ENCODE data around the gene DPP10.

The DPP10 gene

GRCh38 chr2:114610677-114611076 is 168.2 kb downstream of the DPP10 start:
- peak; percentile 60 for DNase-seq

DNA sequence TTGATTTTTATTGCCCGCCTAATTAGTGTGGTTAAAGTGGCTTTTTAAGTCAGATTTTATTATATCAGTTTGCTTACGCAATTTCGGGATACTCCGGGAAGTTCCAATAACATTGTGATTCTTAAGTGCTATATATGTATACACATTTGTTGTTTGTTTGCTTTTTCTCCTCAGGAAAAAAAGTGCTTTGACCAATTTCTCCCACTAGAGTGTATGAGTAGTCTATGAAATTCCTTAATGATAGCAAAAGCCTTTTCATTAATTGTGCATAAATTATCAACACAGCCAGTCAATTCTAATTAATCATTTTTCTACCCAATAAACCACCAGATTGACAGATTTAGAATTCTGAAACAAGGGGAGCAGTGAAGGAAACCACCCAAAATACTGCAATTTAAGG is 172.2 kb downstream of the DPP10 start:
- no peak for DNase-seq

- DNase-seq = no peak
Observed at GRCh38 chr2:114628481-114628880, 186.0 kb downstream of the DPP10 start.

- DNase-seq = no peak
Observed at GRCh38 chr2:114631146-114631545, 188.7 kb downstream of the DPP10 start.

DNA sequence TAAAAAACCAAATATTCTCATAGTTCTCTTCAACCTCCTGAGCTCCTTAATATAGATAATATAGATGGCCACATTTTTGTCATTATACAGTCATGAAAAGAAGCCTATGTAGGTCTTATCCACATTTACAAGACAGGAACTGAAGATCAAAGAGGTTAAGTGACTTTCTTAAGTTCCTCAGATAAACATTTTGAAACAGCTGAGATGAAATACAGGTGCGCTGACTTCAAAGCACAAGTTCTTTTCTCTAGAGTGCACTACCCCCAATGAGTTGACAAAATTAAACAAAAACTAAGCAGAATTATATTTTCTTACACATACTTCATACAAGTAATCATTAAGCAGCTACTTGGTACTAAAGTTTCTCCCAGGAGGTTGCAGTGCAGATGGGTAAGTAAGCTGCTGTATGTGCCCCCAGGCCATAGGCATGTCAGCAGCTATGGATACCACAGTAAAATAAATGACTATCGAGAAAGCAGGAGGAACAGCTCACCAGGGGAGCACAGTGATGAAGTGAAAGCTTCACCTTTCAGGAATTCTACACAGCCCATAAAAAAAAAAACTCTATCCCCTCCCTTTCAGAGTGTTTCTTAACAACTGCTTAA is 199.8 kb downstream of the DPP10 start:
- no peak for DNase-seq

- DNase-seq = no peak
Observed at GRCh38 chr2:114642988-114643553, 200.6 kb downstream of the DPP10 start.

- no peak for DNase-seq
Observed at GRCh38 chr2:114651933-114652332, 209.5 kb downstream of the DPP10 start.

DNA sequence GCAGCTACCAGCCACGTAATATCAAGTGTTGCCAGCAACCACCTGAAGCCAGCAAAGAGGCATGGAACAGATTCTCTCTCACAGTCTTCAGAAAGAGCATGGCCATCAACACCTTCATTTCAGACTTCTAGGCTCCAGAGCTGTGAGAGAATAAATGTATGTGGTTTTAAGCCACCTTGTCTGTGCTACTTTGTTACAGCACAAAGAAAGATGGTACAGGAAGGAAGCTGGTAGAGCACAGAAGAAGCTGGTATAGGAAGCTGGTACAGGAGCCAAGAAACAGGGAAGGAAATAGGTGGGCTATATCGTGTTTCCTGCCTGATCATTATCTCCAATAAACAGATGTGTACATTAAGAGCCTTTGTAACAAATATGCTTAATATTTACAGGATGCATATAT is 217.4 kb downstream of the DPP10 start:
- DNase-seq = no peak

DNA sequence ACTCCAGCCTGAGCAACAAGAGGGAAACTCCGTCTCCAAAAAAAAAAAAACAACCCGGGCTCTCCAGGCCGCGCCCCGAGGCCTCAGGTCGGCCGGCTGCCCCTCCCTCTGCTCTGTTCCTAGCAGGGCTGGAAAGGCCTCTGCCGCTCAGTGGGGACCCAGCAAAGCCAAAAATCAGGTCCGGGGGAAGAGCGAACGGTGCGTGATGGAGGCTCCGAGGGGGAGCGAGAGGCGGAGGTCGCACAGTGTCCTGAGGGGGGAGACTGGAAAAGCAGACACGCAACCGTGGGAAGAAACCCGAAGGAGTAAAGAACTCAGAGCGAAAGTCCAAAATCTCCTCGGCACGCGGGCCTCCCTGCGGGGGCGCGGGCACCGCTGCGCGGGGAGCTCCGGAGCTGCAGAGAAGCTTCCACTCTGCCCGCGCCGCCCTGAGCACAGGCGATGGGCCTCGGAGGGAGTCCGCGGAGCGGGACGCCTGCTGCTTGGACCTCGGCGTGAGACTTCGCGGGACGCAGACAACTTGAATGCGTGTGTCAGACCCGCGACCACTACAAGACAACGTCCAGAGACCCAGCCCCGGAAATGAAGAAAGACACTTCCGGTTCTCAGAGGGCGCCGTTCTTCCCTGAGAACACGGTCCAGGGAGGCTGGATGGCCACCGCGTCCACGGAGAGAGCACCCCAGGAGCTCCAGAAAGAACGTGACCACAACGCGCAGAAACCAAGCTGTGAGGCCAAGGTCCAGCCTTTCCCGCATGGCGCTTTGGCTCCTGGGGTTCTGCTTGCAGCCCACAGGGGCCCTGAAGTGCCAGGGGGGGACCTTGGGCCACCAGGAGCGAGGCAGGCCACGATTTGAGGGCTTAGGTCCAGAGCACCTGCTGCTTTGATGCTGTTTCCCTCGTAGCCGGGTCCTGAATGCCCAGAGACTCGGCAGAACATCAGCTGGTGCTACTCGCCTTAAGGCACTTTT is 219.8 kb downstream of the DPP10 start:
- DNase-seq = peak; percentile 71

DNA sequence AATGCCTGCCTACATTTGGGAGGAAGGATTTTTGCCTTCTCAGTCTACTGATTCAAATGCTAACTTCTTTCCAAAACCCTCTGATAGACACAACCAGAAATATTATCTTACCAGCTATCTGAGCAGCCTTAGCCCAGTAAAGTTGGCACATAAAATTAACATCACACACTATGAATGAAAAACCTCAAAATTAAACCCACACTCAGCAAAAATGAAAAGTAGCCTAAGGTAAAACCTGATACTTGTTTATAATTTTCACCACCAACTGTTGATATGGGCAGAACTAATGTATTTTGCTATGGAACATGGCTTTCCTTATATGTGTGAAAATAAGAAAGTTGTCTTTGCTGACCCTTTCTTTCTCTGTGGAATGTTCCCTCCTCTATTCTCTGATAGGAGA is 226.0 kb downstream of the DPP10 start:
- no peak for DNase-seq

- no peak for DNase-seq
Observed at GRCh38 chr2:114683251-114683650, 240.8 kb downstream of the DPP10 start.

DNA sequence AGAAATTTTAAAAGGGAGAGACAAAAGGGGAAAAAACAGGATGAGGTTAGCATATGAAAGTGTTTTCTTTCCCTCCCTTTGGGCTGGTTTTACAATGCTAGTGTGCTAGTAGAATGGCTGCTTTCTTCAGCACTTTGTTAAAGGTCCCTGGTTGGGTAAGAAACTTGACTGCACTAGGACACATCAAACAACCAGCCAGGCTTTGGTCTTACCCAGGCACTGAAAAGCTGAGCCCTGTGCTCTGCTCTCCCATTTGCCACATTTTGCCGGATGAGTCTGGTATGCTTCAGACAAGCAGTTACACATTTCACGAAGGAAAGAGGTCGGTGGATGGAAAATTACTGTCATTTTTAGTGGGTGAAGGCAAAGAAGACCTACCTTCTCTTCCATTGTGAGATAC is 242.0 kb downstream of the DPP10 start:
- no peak for DNase-seq

DNA sequence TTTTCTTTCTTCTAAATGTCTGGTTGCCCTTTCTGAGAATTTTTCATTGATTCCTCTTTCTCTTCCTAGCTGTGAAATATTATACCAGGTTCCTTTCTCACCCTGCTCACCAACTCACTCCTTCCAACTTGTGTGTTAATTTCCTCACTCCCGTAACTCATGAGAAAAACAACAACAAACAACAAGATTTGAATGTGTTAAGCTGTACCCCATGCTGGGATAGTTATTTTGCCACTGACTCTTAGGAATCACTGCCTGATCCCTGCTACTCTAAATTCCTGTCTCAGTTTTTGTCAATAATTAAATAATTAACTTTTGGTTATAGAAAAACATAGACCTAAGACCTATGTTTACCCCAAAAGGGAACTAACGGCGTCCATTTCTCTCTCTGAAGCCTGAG is 242.7 kb downstream of the DPP10 start:
- DNase-seq = no peak

DNA sequence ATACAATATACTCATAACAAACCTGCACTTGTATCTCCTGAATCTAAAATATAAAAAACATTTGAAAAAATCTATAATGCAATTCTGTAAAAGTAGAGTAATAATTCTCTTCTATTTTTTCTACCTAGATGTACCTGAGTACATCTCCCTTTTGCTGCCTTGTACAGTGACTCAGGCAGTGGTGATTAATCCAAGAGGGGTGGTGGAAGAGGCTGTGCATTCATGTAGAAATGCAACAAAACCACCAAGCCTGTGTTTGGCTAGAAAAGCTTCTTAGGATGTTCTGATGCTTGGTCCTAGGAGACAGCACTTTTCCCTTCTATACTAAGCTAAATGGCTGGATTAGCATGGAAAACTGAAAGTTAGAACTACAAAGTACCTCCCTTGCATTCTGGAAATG is 245.8 kb downstream of the DPP10 start:
- no peak for DNase-seq

DNA sequence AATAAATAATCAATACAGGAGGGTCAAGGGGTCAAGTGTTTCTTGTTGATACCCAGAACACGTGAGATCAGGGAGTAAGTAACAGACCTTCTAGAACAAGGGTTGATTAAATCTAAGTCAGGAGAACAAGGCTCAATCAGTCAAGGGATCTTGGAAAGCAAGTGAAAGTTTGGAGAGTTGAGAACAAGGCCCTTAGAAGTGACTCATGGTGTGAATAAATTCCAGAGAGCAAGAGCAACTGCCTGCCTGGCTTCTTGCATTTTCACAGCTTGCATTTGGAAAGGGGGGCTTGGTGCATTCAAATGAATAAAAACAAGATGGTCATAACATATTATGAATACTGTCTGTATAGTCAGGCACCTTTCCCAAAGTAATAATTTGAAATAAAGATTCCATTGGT is 256.1 kb downstream of the DPP10 start:
- DNase-seq = no peak

DNA sequence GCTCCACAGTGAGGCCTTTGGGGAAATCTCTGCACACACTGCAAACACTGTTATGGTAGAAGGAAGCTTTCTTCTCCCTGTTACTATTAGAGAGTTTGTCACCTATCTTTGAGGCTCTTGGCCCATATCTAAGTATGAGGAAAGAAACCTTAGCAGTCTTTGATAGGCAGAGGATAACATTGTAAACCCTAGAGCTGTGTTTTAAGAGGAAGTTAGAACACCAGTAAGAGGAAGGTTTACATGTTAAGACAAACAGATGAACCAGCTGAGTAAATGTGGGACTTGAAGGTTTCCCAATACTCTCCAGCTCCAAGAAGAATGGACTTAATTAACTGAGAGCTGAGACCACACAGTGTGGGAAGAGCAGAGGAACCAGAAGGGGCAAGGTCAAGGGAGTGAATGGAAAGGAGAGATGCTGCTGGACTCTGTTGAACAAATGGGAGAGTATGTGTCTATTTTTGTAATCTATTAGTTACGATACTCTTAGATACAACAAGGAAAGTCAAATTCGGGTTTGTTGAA is 257.0 kb downstream of the DPP10 start:
- no peak for DNase-seq

- DNase-seq = no peak
Observed at GRCh38 chr2:114700440-114700839, 258.0 kb downstream of the DPP10 start.

GRCh38 chr2:114709936-114710850 is 267.8 kb downstream of the DPP10 start:
- DNase-seq = no peak

DNA sequence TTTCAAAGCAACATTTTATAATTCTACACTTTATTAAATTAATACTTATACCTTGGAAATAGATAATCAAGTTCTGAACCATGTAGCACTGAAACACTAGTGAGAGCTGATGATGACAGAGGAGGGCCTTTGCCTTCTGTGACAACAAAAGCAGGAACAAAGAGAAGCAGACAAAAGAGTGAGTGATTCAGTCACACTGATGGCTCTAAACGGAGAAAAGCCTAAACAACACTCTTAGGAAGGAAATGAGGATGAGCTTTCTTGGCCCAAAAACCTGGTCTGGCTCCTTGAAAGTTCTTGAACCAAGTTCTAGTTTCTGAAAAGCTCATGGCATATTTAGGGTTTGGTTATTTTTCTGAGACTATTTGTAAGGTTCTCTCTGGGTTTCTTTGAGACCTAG is 271.9 kb downstream of the DPP10 start:
- DNase-seq = peak; percentile 18

- no peak for DNase-seq
Observed at GRCh38 chr2:114717049-114717448, 274.6 kb downstream of the DPP10 start.

DNA sequence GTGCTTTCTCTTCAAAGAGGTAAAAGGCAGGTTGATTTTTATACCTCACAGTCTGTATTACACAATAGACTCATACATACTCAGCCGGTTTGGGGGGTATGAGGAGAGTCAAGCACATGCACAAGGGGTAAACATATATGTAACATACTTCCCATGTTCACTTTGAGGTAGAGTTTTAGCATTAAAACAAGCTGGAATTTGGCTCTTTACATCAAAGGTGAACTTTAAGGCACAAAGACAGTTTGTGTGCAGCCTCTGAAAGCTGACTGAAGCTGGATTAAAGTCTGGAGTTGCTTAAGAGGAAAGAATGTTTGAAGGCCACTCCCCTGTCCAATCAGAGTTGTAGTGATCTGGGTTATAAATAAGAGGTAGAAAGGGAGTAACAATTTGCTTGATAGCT is 282.0 kb downstream of the DPP10 start:
- DNase-seq = no peak

GRCh38 chr2:114727012-114727411 is 284.6 kb downstream of the DPP10 start:
- no peak for DNase-seq

- no peak for DNase-seq
Observed at GRCh38 chr2:114728372-114728771, 285.9 kb downstream of the DPP10 start.

Data from COR-L47 (cell line).